Vagina (tissue), 2 donors: ENCODE results near the gene ID3.

Experiments used
- POLR2A ChIP-seq, 2 donors: fragments of 450-650 bp; IDR thresholded peaks; one replicate each; pipeline ENCODE4 v1.6.1; 2017; ENCODE audit warnings: antibody characterized with exemption in 2 of 2, mild to moderate bottlenecking in 2 of 2, moderate library complexity in 2 of 2
- POLR2AphosphoS5 ChIP-seq, 2 donors: sonication (generic); formaldehyde crosslinking; IDR thresholded peaks; one replicate each; pipeline ENCODE4 v1.9.0; 2017; ENCODE audit warnings: antibody characterized with exemption in 2 of 2, mild to moderate bottlenecking in 2 of 2, low read depth in 1 of 2; ENCODE audit not compliant: insufficient read depth in 1 of 2
- TF ChIP-seq, protein P1 (sequence below), 3 experiments: fragments of 450-650 bp in 2 of 3; fragments of 200-600 bp in 1 of 3; sonication (generic) in 1 of 3; IDR thresholded peaks; one replicate each; pipeline ENCODE4 v1.5.1; 2017 to 2019; ENCODE audit warnings: antibody characterized with exemption in 3 of 3, mild to moderate bottlenecking in 2 of 3, moderate library complexity in 2 of 3

DNA sequence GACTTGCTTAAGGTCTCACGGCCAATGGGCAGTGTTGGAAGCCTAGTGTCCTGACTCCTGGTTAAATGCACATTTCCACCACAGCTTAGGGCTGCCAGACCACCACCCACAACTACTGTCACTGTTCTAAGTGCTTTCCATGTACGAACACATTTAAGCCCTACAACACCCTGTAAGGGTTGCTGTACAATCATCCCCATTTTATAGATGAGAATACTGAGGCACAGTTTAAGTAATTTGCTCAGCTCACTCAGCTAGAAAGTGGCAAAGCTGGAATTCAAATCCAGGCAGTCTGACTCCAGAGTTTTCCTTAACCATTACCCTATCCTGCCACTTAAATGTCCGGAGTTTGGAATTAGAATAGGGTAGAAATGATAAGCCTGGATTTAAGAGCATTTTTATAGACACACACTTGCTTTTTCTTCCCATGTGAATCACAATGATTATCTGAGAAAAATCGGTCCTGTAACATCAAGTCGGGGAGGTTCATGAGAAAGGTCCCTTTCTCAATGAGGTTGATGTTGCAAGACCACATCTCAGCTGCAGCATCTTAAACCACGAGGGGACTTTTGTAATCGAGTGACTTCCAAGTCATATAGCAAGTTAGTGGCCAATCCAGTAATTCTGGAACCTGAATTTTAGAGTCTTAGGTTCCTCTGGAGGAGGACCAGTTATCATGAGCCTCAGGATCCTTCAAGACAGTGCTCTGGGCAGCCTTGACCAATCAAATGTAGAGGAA, 36.9 kb downstream of the ID3 start:
- TF ChIP-seq POLR2A (IDR thresholded peaks at IDR 0.05) (no peak), POLR2AphosphoS5 (IDR thresholded peaks at IDR 0.05; ENCODE audit: insufficient read depth in 1 of 2, low read depth in 1 of 2) (no peak)
- TF ChIP-seq, protein P1, sequence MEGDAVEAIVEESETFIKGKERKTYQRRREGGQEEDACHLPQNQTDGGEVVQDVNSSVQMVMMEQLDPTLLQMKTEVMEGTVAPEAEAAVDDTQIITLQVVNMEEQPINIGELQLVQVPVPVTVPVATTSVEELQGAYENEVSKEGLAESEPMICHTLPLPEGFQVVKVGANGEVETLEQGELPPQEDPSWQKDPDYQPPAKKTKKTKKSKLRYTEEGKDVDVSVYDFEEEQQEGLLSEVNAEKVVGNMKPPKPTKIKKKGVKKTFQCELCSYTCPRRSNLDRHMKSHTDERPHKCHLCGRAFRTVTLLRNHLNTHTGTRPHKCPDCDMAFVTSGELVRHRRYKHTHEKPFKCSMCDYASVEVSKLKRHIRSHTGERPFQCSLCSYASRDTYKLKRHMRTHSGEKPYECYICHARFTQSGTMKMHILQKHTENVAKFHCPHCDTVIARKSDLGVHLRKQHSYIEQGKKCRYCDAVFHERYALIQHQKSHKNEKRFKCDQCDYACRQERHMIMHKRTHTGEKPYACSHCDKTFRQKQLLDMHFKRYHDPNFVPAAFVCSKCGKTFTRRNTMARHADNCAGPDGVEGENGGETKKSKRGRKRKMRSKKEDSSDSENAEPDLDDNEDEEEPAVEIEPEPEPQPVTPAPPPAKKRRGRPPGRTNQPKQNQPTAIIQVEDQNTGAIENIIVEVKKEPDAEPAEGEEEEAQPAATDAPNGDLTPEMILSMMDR (IDR thresholded peaks at IDR 0.05) = no peak
